PC-3 (cell line): ENCODE results near the gene CEP41. TPM values are rescaled to one million over a fixed set of nuclear protein-coding genes. Genes with fewer than 3 reads are reported as not detected.

Source experiments
- ATAC-seq: fragments of 200-7000 bp; cut with Tn5 transposase; 2 replicates; pipeline ENCODE4 v1.9.1; 2020; ENCODE audit warnings: mild to moderate bottlenecking, moderate library complexity
- BruUV-seq: library from RNA; stranded (reverse); fragments of 400-500 nt; replicated peaks from 2 replicates; lab custom pipeline; 2021; lab: Mats Ljungman, UMichigan
- CTCF ChIA-PET: fragments of 300-600 bp; sonication (Branson Sonifier 250); formaldehyde crosslinking; loops from one replicate; lab custom pipeline; 2022; ENCODE audit warnings: antibody characterized with exemption; lab: Charles Lee
- POLR2A ChIA-PET: fragments of 300-600 bp; sonication (Branson Sonifier 250); formaldehyde crosslinking; loops from one replicate; lab custom pipeline; 2022; ENCODE audit warnings: antibody characterized with exemption; ENCODE audit not compliant: unreplicated experiment; lab: Charles Lee
- DNase-seq: peaks from one replicate; pipeline ENCODE4 v3.0.0-alpha.2; 2015
- H2AFZ ChIP-seq: fragments of 300-600 bp; sonication (generic); 2 replicates; pipeline ENCODE4 v1.6.0; 2016; ENCODE audit warnings: antibody characterized with exemption, low read length
- H3F3A ChIP-seq: fragments of 300-600 bp; sonication (generic); one replicate; pipeline ENCODE4 v1.6.0; 2017; ENCODE audit warnings: antibody characterized with exemption, low read length, control low read depth, mild to moderate bottlenecking; ENCODE audit not compliant: unreplicated experiment
- H3K27ac ChIP-seq: fragments of 300-600 bp; sonication (generic); 2 replicates; pipeline ENCODE4 v1.5.1; 2016; ENCODE audit warnings: mild to moderate bottlenecking, low read length
- H3K27me3 ChIP-seq: fragments of 300-600 bp; sonication (generic); 2 replicates; pipeline ENCODE4 v1.6.1; 2016; ENCODE audit warnings: low read length, mixed read lengths
- H3K36me3 ChIP-seq: fragments of 300-600 bp; sonication (generic); 2 replicates; pipeline ENCODE4 v1.6.1; 2016; ENCODE audit warnings: low read depth, mixed run types, low read length, mixed read lengths
- H3K4me1 ChIP-seq: fragments of 300-600 bp; sonication (generic); 2 replicates; pipeline ENCODE4 v1.5.1; 2016; ENCODE audit warnings: low read length; ENCODE audit not compliant: insufficient read depth
- H3K4me2 ChIP-seq: fragments of 300-600 bp; sonication (generic); 2 replicates; pipeline ENCODE4 v1.6.0; 2016; ENCODE audit warnings: low read length
- H3K4me3 ChIP-seq: fragments of 300-600 bp; sonication (generic); 2 replicates; pipeline ENCODE4 v1.5.1; 2016; ENCODE audit warnings: mild to moderate bottlenecking, low read length, mixed read lengths
- H3K79me2 ChIP-seq: fragments of 300-600 bp; sonication (generic); 2 replicates; pipeline ENCODE4 v1.6.1; 2017; ENCODE audit warnings: low read length, mixed read lengths
- H3K9ac ChIP-seq: fragments of 300-600 bp; sonication (generic); 2 replicates; pipeline ENCODE4 v1.6.0; 2016; ENCODE audit warnings: mild to moderate bottlenecking, low read length
- H3K9me2 ChIP-seq: fragments of 300-600 bp; sonication (generic); replicated peaks from 2 replicates; pipeline ENCODE4 v1.6.1; 2016; ENCODE audit warnings: mixed run types, low read length, mixed read lengths
- H3K9me3 ChIP-seq: fragments of 300-600 bp; sonication (generic); 2 replicates; pipeline ENCODE4 v1.6.1; 2016; ENCODE audit warnings: low read length, mixed read lengths
- H4K20me1 ChIP-seq: fragments of 300-600 bp; sonication (generic); 2 replicates; pipeline ENCODE4 v1.6.1; 2016; ENCODE audit warnings: low read length, mixed read lengths
- CTCF ChIP-seq: fragments of 300-600 bp; sonication (generic); conservative IDR thresholded peaks from 2 replicates; pipeline ENCODE4 v1.5.1; 2017; ENCODE audit warnings: antibody characterized with exemption, low read depth, mild to moderate bottlenecking, low read length
- EZH2 ChIP-seq: fragments of 300-600 bp; sonication (generic); IDR thresholded peaks from one replicate; pipeline ENCODE4 v1.6.1; 2017; ENCODE audit warnings: antibody characterized with exemption, mild to moderate bottlenecking, low read length; ENCODE audit not compliant: unreplicated experiment
- EZH2phosphoT487 ChIP-seq: fragments of 300-600 bp; sonication (generic); IDR thresholded peaks from 2 replicates; pipeline ENCODE4 v1.6.1; 2018; ENCODE audit warnings: mild to moderate bottlenecking, antibody characterized with exemption, low read length, borderline replicate concordance
- intact Hi-C: fragments of 100-400 bp; cut with micrococcal nuclease; formaldehyde crosslinking; loops from 2 replicates; pipeline ENCODE4 v1.9.0; 2023
- total RNA-seq: library from RNA; depleted of rRNA; stranded (reverse); fragments of >200 nt; gene quantifications from 2 replicates; pipeline ENCODE4 v1.2.3, GENCODE V29; 2014; rRNA removed

The CEP41 gene
- total RNA-seq, 1 experiment from 2014 or later: 10.4 TPM

- H3K9me3 ChIP-seq: no peaks in the 10 kb centered on the region
- DNase-seq (no peak), ATAC-seq (no peak)
- H3F3A ChIP-seq: no peaks in the 10 kb centered on the region
- H3K27me3 ChIP-seq: no peaks in the 10 kb centered on the region
- no peaks in the 10 kb centered on the region for H3K4me1 ChIP-seq
- H3K9me2 ChIP-seq: no peaks in the 10 kb centered on the region
- no peak overlapping the region for H3K4me2 ChIP-seq
- no peak overlapping the region for H2AFZ ChIP-seq
- ChIA-PET CTCF (no interaction called here), POLR2A (no interaction called here)
- no peak overlapping the region for H3K4me3 ChIP-seq
- no peak overlapping the region for H3K27ac ChIP-seq
- no peaks in the 10 kb centered on the region for H3K79me2 ChIP-seq
- no peak overlapping the region for H3K9ac ChIP-seq
- intact Hi-C loops: no loop called here
- no peaks in the 10 kb centered on the region for H3K36me3 ChIP-seq
- TF ChIP-seq CTCF: no peak
- TF ChIP-seq EZH2: no peak
- no peak for TF ChIP-seq EZH2phosphoT487
- BruUV-seq: no TSS peak
- no peaks in the 10 kb centered on the region for H4K20me1 ChIP-seq
Observed at GRCh38 chr7:130345136-130345535, 95.7 kb downstream of the CEP41 start.

GRCh38 chr7:130344271-130344866 lies 96.4 kb downstream of the CEP41 start, which contains the start of gene CPA5:
Gene CPA5 (plus strand): TSS chr7:130344816. CDS start chr7:130346486, 1,670 bp downstream.
- Histone ChIP-seq H3K79me2 (no peaks in the 10 kb centered on the region), H3K4me1 (no peaks in the 10 kb centered on the region), H3K36me3 (no peaks in the 10 kb centered on the region), H3F3A (no peaks in the 10 kb centered on the region), H3K27ac (no peak within 1 kb of the TSS), H4K20me1 (no peaks in the 10 kb centered on the region), H3K9me2 (no peaks in the 10 kb centered on the region), H2AFZ (no peak within 1 kb of the TSS), H3K27me3 (no peaks in the 10 kb centered on the region), H3K4me3 (no peak within 1 kb of the TSS), H3K9ac (no peak within 1 kb of the TSS), H3K4me2 (no peak within 1 kb of the TSS), H3K9me3 (no peaks in the 10 kb centered on the region)
- DNase-seq (no peak), ATAC-seq (no peak)
- CTCF ChIA-PET: no interaction called here
- POLR2A ChIA-PET: no interaction called here
- no TSS peak for BruUV-seq
- intact Hi-C loops: no loop called here
- TF ChIP-seq EZH2 (no peak), CTCF (no peak), EZH2phosphoT487 (no peak)

Other genes starting within 250 kb of the CEP41 start
- 17.7 and 23.2 TPM in 2 replicates for gene TMEM209, start 235.6 kb downstream of the CEP41 start, total RNA-seq
- gene SSMEM1, start 233.2 kb downstream of the CEP41 start, total RNA-seq: not detected in 2 replicates
- not detected in 2 replicates for gene CPA2, start 174.2 kb downstream of the CEP41 start, total RNA-seq
- gene CPA4, start 147.9 kb downstream of the CEP41 start, total RNA-seq: 10.1 and 22.1 TPM in 2 replicates
- gene CPA5, start 96.2 kb downstream of the CEP41 start, total RNA-seq: 1.3 TPM in 1 of 2 replicates, not detected in the other
- gene CPA1, start 60.5 kb downstream of the CEP41 start, total RNA-seq: not detected in 2 replicates
- 21.1 and 25.2 TPM in 2 replicates for gene MEST, start 51.1 kb upstream of the CEP41 start, total RNA-seq
- 9.1 and 10.3 TPM in 2 replicates for gene COPG2, start 227.7 kb upstream of the CEP41 start, total RNA-seq
- gene TSGA13, start 245.5 kb upstream of the CEP41 start, total RNA-seq: not detected in 2 replicates